Stimulated activated naive CD8-positive, alpha-beta T cell treated with anti-CD3 and anti-CD28 coated beads, Interleukin-15, Interleukin-2, amounts not matched to agents 100 ng/mL and 50 ng/mL, for 24 hours (primary cell): ENCODE results near the gene SAMD4A.

Experiments
- H3K27ac Mint-ChIP-seq: one replicate; pipeline ENCODE4 v1.8.0; 2021; ENCODE audit warnings: mild to moderate bottlenecking, mixed read lengths
- H3K27me3 Mint-ChIP-seq: one replicate; pipeline ENCODE4 v1.8.0; 2021; ENCODE audit warnings: mixed read lengths
- H3K36me3 Mint-ChIP-seq: one replicate; pipeline ENCODE4 v1.8.0; 2021; ENCODE audit warnings: low read depth, mixed read lengths
- H3K4me1 Mint-ChIP-seq: one replicate; pipeline ENCODE4 v1.8.0; 2021; ENCODE audit warnings: low read depth, mixed read lengths
- H3K4me3 Mint-ChIP-seq: one replicate; pipeline ENCODE4 v1.8.0; 2021; ENCODE audit warnings: mild to moderate bottlenecking, mixed read lengths
- H3K9me3 Mint-ChIP-seq: one replicate; pipeline ENCODE4 v1.8.0; 2021; ENCODE audit warnings: mixed read lengths

SAMD4A gene

GRCh38 chr14:54711312-54711711 is 144.4 kb downstream of the SAMD4A start:
- Mint-ChIP-seq H3K27ac (peak overlapping the region; percentile 27), H3K4me1 (peaks cover 23% of the 10 kb centered on the region), H3K4me3 (no peak overlapping the region), H3K27me3 (no peaks in the 10 kb centered on the region), H3K9me3 (peaks cover 4% of the 10 kb centered on the region), H3K36me3 (peaks cover 8% of the 10 kb centered on the region)

DNA sequence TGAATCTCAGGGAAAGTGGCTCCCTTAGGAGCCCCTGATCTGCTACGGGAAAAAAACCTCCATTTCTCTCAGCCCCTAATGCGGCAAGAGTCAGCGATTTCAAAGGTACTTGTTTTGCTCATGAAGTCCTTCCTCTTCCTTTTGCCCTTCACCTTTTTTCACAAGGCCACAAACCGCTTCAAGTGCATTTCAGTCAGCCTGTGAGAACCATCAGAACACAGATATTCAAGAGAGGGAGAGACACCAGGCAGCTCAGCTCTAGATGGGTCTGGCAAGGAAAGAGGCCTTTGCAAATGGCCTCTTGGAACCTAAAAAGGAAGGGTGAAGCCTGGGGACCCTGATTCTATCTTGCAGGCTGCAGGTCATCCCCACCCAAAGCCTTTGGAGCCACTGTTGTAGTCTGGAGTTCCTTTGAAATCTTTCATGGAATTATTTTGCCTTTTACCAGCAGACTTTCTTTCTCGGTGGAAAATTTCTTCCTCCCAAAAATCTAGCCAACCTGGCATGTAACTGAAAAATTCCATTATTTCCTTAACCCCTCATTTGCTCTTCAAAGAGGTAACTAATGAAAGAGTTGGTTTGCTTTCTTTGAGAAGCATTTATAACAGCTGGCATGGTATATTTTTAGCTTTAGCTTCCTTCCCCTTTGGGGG is 145.0 kb downstream of the SAMD4A start:
- Mint-ChIP-seq H3K36me3 (peaks cover 8% of the 10 kb centered on the region), H3K9me3 (peaks cover 4% of the 10 kb centered on the region), H3K4me3 (no peak overlapping the region), H3K27me3 (no peaks in the 10 kb centered on the region), H3K27ac (peak overlapping the region; percentile 27), H3K4me1 (peaks cover 23% of the 10 kb centered on the region)

GRCh38 chr14:54712465-54713200 is 145.7 kb downstream of the SAMD4A start:
- peaks cover 8% of the 10 kb centered on the region for H3K36me3 Mint-ChIP-seq
- peak overlapping the region; percentile 38 for H3K27ac Mint-ChIP-seq
- H3K27me3 Mint-ChIP-seq: no peaks in the 10 kb centered on the region
- no peak overlapping the region for H3K4me3 Mint-ChIP-seq
- H3K4me1 Mint-ChIP-seq: peaks cover 23% of the 10 kb centered on the region
- H3K9me3 Mint-ChIP-seq: peaks cover 4% of the 10 kb centered on the region

DNA sequence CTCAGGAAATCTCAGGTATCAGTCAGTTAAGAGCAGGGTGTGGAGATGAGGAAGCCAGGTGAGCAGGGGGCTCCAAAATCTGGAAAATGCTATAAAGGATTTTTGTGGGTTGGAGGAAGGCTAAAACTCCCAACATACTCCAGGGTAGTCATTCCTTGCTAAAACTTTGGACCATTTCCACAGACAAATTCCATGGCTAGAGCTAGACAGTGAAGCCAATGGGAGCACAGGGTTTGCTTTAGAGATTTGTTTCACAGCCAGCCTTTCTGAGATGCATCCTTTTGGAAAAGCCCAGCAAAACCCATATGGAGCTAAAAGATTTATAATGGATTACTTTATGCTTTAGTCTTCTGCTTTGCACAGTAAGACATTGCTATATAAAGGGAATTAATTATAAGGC is 146.5 kb downstream of the SAMD4A start:
- Mint-ChIP-seq H3K36me3 (peaks cover 8% of the 10 kb centered on the region), H3K27ac (no peak overlapping the region), H3K9me3 (peaks cover 4% of the 10 kb centered on the region), H3K4me1 (peaks cover 23% of the 10 kb centered on the region), H3K4me3 (no peak overlapping the region), H3K27me3 (no peaks in the 10 kb centered on the region)

GRCh38 chr14:54715239-54715638 is 148.3 kb downstream of the SAMD4A start:
- H3K4me3 Mint-ChIP-seq: no peak overlapping the region
- peaks cover 23% of the 10 kb centered on the region for H3K4me1 Mint-ChIP-seq

DNA sequence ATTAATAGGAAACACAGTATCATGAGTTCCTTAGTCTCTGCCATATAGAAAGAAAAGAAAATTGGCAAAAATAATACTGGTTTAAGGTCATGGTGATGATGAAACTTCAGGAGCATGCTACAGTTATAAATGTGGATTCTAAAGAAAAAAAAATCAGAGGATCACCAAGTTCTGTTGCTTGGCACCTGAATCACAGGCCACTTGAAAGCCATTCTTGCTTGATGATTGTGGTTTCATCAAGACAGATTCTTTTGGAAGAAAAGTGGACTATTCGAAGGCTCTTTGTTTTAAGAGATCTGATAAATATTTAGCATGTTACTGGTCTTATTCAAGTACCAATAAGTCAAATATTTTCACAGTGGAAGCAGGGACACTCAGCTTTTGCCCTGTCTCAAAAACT is 148.9 kb downstream of the SAMD4A start:
- H3K36me3 Mint-ChIP-seq: peaks cover 8% of the 10 kb centered on the region
- no peak overlapping the region for H3K4me3 Mint-ChIP-seq
- H3K9me3 Mint-ChIP-seq: peaks cover 4% of the 10 kb centered on the region
- peaks cover 3% of the 10 kb centered on the region for H3K27me3 Mint-ChIP-seq
- H3K4me1 Mint-ChIP-seq: peaks cover 25% of the 10 kb centered on the region
- no peak overlapping the region for H3K27ac Mint-ChIP-seq

More at GRCh38 chr14:54715239-54715638, 148.3 kb downstream of the SAMD4A start:
- peaks cover 3% of the 10 kb centered on the region for H3K27me3 Mint-ChIP-seq
- no peak overlapping the region for H3K27ac Mint-ChIP-seq
- peaks cover 8% of the 10 kb centered on the region for H3K36me3 Mint-ChIP-seq
- H3K9me3 Mint-ChIP-seq: peaks cover 4% of the 10 kb centered on the region

GRCh38 chr14:54716862-54717261 is 149.9 kb downstream of the SAMD4A start:
- H3K27ac Mint-ChIP-seq: no peak overlapping the region
- H3K9me3 Mint-ChIP-seq: no peaks in the 10 kb centered on the region
- peaks cover 22% of the 10 kb centered on the region for H3K4me1 Mint-ChIP-seq
- H3K4me3 Mint-ChIP-seq: no peak overlapping the region
- H3K36me3 Mint-ChIP-seq: no peaks in the 10 kb centered on the region
- H3K27me3 Mint-ChIP-seq: peaks cover 3% of the 10 kb centered on the region

DNA sequence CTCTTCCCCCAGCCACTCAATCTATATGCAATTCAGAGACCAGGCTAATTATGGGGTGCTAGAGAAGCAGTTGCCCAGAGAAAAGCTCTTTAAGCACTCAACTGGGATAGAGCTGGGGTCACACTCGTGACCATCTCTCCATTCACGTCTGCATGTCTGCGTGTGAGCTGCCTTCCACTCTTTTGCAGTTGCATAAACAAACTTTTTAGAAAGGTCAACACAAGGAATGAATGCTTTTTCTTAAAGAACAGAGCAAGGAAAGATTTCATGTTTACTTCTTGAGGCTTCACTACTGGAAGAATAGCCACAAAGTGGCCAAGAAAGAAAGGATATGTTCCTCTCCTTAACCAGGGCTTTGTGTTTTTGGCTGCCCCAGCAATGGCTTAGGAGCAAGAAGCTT is 151.1 kb downstream of the SAMD4A start:
- Mint-ChIP-seq H3K4me1 (peaks cover 16% of the 10 kb centered on the region), H3K36me3 (no peaks in the 10 kb centered on the region), H3K27me3 (peaks cover 3% of the 10 kb centered on the region), H3K27ac (no peak overlapping the region), H3K9me3 (no peaks in the 10 kb centered on the region), H3K4me3 (no peak overlapping the region)

DNA sequence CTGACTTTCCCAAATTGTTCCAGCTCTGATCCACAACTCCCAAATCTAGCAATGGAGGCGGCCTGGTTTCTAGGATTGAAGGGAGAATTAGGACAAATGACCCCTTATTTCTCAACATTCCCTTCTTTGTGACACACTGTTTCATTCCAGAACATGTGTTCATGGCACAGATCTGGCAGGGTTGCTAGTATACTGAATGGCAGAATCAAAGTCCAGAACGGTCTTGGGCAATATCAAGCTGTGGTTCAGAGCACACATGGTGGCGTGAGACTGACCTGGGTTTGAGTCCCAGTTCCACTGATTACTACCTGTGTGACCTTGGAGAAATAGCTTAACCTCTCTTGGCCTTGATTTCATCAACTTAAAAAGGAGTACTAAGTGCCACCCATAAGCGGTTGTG is 152.5 kb downstream of the SAMD4A start:
- no peaks in the 10 kb centered on the region for H3K9me3 Mint-ChIP-seq
- peaks cover 4% of the 10 kb centered on the region for H3K27me3 Mint-ChIP-seq
- H3K4me3 Mint-ChIP-seq: no peak overlapping the region
- H3K4me1 Mint-ChIP-seq: peaks cover 14% of the 10 kb centered on the region
- no peak overlapping the region for H3K27ac Mint-ChIP-seq
- no peaks in the 10 kb centered on the region for H3K36me3 Mint-ChIP-seq

DNA sequence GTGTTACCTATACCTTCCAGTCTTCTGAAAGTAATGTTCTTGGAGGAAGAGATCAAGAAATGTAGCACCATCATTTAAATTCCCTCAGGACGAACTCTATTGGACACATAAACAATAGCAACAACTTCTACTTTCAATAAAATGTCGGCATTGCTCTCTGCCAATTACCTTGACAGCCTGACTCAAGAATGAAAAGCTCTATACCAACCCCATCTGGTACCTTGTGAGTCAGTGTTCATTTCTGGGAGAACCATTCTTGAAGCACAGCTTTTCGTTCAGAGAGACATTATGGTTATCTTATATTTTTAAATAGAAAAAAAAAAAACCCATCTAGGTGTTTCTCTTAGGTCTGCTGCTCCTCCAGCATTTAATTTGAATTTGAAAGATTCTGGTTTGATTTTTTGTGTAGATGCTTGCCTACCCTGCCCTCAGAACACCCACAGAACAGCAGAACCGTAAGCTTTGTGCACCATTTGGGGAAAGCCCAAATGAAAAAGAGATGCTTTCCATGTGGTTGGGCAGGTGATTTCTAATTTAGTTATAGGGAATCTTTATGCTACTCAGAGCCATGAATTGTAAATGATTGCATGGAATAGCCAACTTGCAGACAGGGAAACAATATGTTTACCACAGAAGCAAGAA is 156.0 kb downstream of the SAMD4A start:
- H3K27me3 Mint-ChIP-seq: peaks cover 10% of the 10 kb centered on the region
- H3K36me3 Mint-ChIP-seq: no peaks in the 10 kb centered on the region
- no peaks in the 10 kb centered on the region for H3K9me3 Mint-ChIP-seq
- no peak overlapping the region for H3K27ac Mint-ChIP-seq
- H3K4me1 Mint-ChIP-seq: peaks cover 18% of the 10 kb centered on the region
- H3K4me3 Mint-ChIP-seq: no peak overlapping the region

DNA sequence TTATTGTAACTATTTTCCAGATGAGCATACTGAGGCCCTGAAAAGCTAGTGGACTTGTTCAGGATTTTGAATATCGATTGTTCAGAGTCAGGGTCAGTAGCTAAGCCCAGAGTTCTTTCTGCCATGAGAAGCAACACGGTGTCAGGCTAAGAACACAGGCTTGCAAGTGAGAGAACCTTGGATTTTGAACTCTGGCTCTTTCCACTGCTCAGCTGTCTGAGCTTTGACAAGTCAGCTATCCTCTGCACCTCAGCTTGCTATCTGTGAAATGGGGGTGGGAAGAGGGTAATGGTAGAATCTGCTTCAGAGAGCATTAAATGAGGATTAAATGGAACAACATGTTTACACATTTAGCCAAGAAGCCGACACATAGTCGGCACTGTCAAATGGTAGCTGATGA is 157.2 kb downstream of the SAMD4A start:
- Mint-ChIP-seq H3K4me3 (no peak overlapping the region), H3K4me1 (peaks cover 31% of the 10 kb centered on the region), H3K27me3 (peaks cover 10% of the 10 kb centered on the region), H3K9me3 (no peaks in the 10 kb centered on the region), H3K27ac (no peak overlapping the region), H3K36me3 (no peaks in the 10 kb centered on the region)

GRCh38 chr14:54724676-54725325 is 157.9 kb downstream of the SAMD4A start:
- H3K36me3 Mint-ChIP-seq: no peaks in the 10 kb centered on the region
- no peak overlapping the region for H3K27ac Mint-ChIP-seq
- H3K4me3 Mint-ChIP-seq: no peak overlapping the region
- H3K9me3 Mint-ChIP-seq: no peaks in the 10 kb centered on the region
- H3K4me1 Mint-ChIP-seq: peaks cover 37% of the 10 kb centered on the region
- peaks cover 10% of the 10 kb centered on the region for H3K27me3 Mint-ChIP-seq

DNA sequence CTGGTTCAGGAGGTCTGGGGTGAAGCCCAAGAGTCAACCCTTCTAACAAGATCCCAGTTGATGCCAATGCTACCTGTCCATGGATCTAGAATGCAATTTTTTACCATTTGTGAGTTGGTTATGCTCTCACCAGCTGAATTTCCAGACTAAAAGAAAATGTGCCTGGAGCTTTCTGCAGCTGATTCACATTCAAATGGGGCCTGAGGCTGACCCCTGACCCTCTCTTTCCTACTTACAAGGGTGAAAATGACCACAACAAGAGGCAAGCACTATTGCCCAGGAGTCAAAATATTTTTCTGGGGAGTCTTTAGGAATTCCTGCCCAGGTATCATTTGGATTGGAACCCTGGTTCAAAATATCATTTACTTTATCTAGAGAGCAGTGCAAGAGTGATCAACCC is 159.1 kb downstream of the SAMD4A start:
- H3K36me3 Mint-ChIP-seq: no peaks in the 10 kb centered on the region
- no peak overlapping the region for H3K27ac Mint-ChIP-seq
- peaks cover 7% of the 10 kb centered on the region for H3K27me3 Mint-ChIP-seq
- H3K4me1 Mint-ChIP-seq: peaks cover 45% of the 10 kb centered on the region
- H3K9me3 Mint-ChIP-seq: no peaks in the 10 kb centered on the region
- H3K4me3 Mint-ChIP-seq: no peak overlapping the region

DNA sequence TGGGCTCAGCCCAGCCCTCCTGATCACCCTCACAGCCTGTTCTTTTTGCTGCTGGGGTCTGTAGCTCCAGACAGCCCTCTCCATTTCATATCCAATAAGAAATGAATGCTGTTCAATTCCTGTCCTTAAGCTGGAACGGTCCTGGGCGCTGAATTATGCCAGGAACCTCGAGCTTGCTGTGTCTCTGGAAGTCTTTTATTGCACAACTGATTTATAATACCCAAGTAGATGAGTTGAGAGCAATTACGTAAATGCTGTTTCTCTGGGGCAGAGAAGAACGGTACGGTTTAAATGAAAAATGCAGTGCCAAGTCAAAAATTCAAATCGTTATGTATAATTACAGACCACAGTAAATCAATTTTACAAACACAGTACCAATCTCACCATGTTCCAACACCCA is 161.0 kb downstream of the SAMD4A start:
- H3K27me3 Mint-ChIP-seq: peaks cover 7% of the 10 kb centered on the region
- H3K36me3 Mint-ChIP-seq: no peaks in the 10 kb centered on the region
- peaks cover 43% of the 10 kb centered on the region for H3K4me1 Mint-ChIP-seq
- H3K9me3 Mint-ChIP-seq: no peaks in the 10 kb centered on the region
- H3K27ac Mint-ChIP-seq: no peak overlapping the region
- H3K4me3 Mint-ChIP-seq: no peak overlapping the region
